NCI-H524 treated with DMSO at 0.1 percent for 48 hours (cell line): ENCODE results near the gene GPBAR1.
"Not testable (repeated sequence)": the region's sequence is repeated elsewhere in the genome, so short reads cannot be mapped to it uniquely, and the experiment has no call there.

Experiments
- DNase-seq: peaks from one replicate; lab custom pipeline; 2025; lab: John Stamatoyannopoulos, UW

The GPBAR1 gene

GRCh38 chr2:218310853-218311540 lies 50.2 kb downstream of the GPBAR1 start:
- DNase-seq = no peak

DNA sequence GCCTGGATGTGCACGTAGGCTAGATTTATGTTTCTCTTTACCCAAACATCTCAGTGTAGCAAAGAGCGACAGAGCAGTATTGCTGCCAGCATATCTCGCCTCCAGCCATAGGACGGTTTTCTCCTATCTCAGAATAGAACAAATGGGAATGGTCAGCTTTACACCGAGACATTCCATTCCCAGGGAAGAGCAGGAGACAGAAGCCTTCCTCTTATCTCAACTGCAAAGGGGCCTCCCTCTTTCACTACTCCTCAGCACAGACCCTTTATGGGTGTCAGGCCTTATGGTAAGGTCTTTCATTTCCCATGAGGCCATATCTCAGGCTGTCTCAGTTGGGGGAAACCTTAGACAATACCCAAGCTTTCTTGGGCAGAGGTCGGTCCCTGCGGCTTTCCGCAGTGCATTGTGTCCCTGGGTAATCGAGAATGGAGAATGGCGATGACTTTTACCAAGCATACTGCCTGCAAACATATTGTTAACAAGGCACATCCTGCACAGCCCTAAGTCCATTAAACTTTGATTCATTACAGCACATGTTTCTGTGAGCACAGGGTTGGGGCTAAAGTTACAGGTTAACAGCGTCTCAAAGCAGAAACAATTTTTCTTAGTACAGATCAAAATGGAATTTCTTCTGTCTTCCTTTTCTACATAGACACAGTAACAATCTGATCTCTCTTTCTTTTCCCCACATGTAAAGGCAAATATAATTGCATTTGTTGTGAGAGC lies 50.9 kb downstream of the GPBAR1 start:
- not testable (repeated sequence) for DNase-seq

- DNase-seq = no peak
Measured at GRCh38 chr2:218312267-218312756, 51.5 kb downstream of the GPBAR1 start.

GRCh38 chr2:218313356-218313755 lies 52.5 kb downstream of the GPBAR1 start:
- DNase-seq = no peak
